ENCODE results near the gene DDX10.
A peak's percentile ranks its signal among the peaks of the same experiment; 100 is the strongest.

Gene DDX10

GRCh38 chr11:108895579-108896480 is 231.0 kb downstream of the DDX10 start:
- peak; percentile 44 for DNase-seq (ENCODE audit: low read depth)
- no peak for TF ChIP-seq CTCF (conservative IDR thresholded peaks at IDR 0.05; ENCODE audit: low read length)
- no peak overlapping the region for H3K4me3 ChIP-seq (ENCODE audit: low read length)

- no peak for TF ChIP-seq CTCF (conservative IDR thresholded peaks at IDR 0.05; ENCODE audit: low read length)
- no peak overlapping the region for H3K4me3 ChIP-seq (ENCODE audit: low read length)
- DNase-seq (ENCODE audit: low read depth) = no peak
Measured at GRCh38 chr11:108897071-108897481, 232.2 kb downstream of the DDX10 start.

- DNase-seq (ENCODE audit: low read depth) = no peak
- H3K4me3 ChIP-seq (ENCODE audit: low read length) = no peak overlapping the region
- no peak for TF ChIP-seq CTCF (conservative IDR thresholded peaks at IDR 0.05; ENCODE audit: low read length)
Measured at GRCh38 chr11:108897916-108898315, 233.0 kb downstream of the DDX10 start.

- DNase-seq (ENCODE audit: low read depth) = no peak
- no peak overlapping the region for H3K4me3 ChIP-seq (ENCODE audit: low read length)
- TF ChIP-seq CTCF (conservative IDR thresholded peaks at IDR 0.05; ENCODE audit: low read length) = no peak
Measured at GRCh38 chr11:108901359-108901758, 236.5 kb downstream of the DDX10 start.

GRCh38 chr11:108902027-108902469 is 237.2 kb downstream of the DDX10 start:
- no peak overlapping the region for H3K4me3 ChIP-seq (ENCODE audit: low read length)
- TF ChIP-seq CTCF (conservative IDR thresholded peaks at IDR 0.05; ENCODE audit: low read length) = no peak
- no peak for DNase-seq (ENCODE audit: low read depth)

GRCh38 chr11:108904480-108904879 is 239.6 kb downstream of the DDX10 start:
- no peak overlapping the region for H3K4me3 ChIP-seq (ENCODE audit: low read length)
- TF ChIP-seq CTCF (conservative IDR thresholded peaks at IDR 0.05; ENCODE audit: low read length) = no peak
- no peak for DNase-seq (ENCODE audit: low read depth)

- peak; percentile 50 for DNase-seq (ENCODE audit: low read depth)
- no peak for TF ChIP-seq CTCF (conservative IDR thresholded peaks at IDR 0.05; ENCODE audit: low read length)
- no peak overlapping the region for H3K4me3 ChIP-seq (ENCODE audit: low read length)
Measured at GRCh38 chr11:108906329-108906728, 241.5 kb downstream of the DDX10 start.
